Neuron (in vitro differentiated cells): ENCODE data around the gene TPST1.
"Not testable (repeated sequence)": the region's sequence is repeated elsewhere in the genome, so short reads cannot be mapped to it uniquely, and the experiment has no call there.

Experiments used
- H2AFZ ChIP-seq: one replicate; pipeline ENCODE4 v1.6.1; 2013; ENCODE audit warnings: low read depth, mild to moderate bottlenecking, inconsistent platforms, low read length, moderate library complexity
- H3K27me3 ChIP-seq: one replicate; pipeline ENCODE4 v1.6.1; 2013; ENCODE audit warnings: low read length; ENCODE audit not compliant: insufficient read depth
- H3K36me3 ChIP-seq: one replicate; pipeline ENCODE4 v1.6.1; 2013; ENCODE audit warnings: low read length; ENCODE audit not compliant: insufficient read depth
- H3K4me1 ChIP-seq: one replicate; pipeline ENCODE4 v1.6.1; 2013; ENCODE audit warnings: low read length; ENCODE audit not compliant: insufficient read depth
- H3K4me3 ChIP-seq: 2 replicates; pipeline ENCODE4 v1.5.1; 2013; ENCODE audit warnings: mild to moderate bottlenecking, low read length, moderate library complexity
- H3K9me3 ChIP-seq: one replicate; pipeline ENCODE4 v1.6.1; 2013; ENCODE audit warnings: low read length

The TPST1 gene

GRCh38 chr7:66313886-66314568, 108.9 kb downstream of the TPST1 start:
- H3K27me3 ChIP-seq: no peaks in the 10 kb centered on the region
- no peaks in the 10 kb centered on the region for H3K9me3 ChIP-seq
- no peaks in the 10 kb centered on the region for H3K4me1 ChIP-seq
- H3K4me3 ChIP-seq: no peak overlapping the region
- H3K36me3 ChIP-seq: no peaks in the 10 kb centered on the region
- no peak overlapping the region for H2AFZ ChIP-seq

- Histone ChIP-seq H2AFZ (no peak overlapping the region), H3K4me3 (no peak overlapping the region)
Observed at GRCh38 chr7:66315192-66315591, 110.1 kb downstream of the TPST1 start.

GRCh38 chr7:66319407-66319979, 114.4 kb downstream of the TPST1 start:
- no peak overlapping the region for H2AFZ ChIP-seq
- H3K9me3 ChIP-seq: peaks cover 3% of the 10 kb centered on the region
- no peaks in the 10 kb centered on the region for H3K27me3 ChIP-seq
- no peak overlapping the region for H3K4me3 ChIP-seq
- no peaks in the 10 kb centered on the region for H3K4me1 ChIP-seq
- H3K36me3 ChIP-seq: peaks cover 3% of the 10 kb centered on the region

More at GRCh38 chr7:66315192-66315591, 110.1 kb downstream of the TPST1 start:
- H3K27me3 ChIP-seq: no peaks in the 10 kb centered on the region
- H3K36me3 ChIP-seq: no peaks in the 10 kb centered on the region
- no peaks in the 10 kb centered on the region for H3K4me1 ChIP-seq
- H3K9me3 ChIP-seq: no peaks in the 10 kb centered on the region

GRCh38 chr7:66321283-66321682, 116.1 kb downstream of the TPST1 start:
- H2AFZ ChIP-seq: no peak overlapping the region
- peaks cover 3% of the 10 kb centered on the region for H3K9me3 ChIP-seq
- H3K36me3 ChIP-seq: peaks cover 3% of the 10 kb centered on the region
- H3K4me3 ChIP-seq: no peak overlapping the region
- no peaks in the 10 kb centered on the region for H3K27me3 ChIP-seq
- H3K4me1 ChIP-seq: no peaks in the 10 kb centered on the region

DNA sequence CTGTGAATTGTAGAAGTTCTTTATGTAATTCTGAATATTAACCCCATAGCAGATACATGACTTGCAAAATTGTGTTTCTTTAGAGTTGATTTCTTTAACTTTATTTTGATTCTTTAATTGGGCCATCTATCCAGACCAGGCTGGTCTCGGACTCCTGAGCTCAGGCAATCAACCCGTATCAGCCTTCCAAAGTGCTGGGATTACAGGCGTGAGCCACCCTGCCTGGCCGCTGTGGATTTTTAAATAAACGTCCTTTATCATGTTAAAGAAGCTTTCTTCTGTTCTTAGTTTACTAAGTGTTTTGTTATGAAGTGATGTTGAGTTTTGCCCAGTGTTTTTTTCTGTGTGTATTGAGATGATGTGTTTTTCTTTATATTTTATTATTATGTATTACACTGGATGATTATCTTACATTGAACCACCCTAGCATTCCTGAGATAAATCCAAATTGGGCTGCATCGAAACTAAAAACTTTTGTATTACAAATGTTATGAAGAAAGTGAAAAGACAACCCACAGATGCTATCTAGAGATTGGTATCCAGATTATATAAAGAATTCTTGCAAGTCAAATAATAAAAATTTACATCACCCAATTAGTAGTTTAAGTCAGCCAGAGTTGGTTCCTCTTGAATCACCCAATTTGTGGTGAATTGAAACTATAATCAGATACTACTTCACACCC, 118.1 kb downstream of the TPST1 start:
- peaks cover 3% of the 10 kb centered on the region for H3K9me3 ChIP-seq
- H3K27me3 ChIP-seq: no peaks in the 10 kb centered on the region
- H2AFZ ChIP-seq: no peak overlapping the region
- H3K4me1 ChIP-seq: no peaks in the 10 kb centered on the region
- H3K36me3 ChIP-seq: peaks cover 3% of the 10 kb centered on the region
- no peak overlapping the region for H3K4me3 ChIP-seq

DNA sequence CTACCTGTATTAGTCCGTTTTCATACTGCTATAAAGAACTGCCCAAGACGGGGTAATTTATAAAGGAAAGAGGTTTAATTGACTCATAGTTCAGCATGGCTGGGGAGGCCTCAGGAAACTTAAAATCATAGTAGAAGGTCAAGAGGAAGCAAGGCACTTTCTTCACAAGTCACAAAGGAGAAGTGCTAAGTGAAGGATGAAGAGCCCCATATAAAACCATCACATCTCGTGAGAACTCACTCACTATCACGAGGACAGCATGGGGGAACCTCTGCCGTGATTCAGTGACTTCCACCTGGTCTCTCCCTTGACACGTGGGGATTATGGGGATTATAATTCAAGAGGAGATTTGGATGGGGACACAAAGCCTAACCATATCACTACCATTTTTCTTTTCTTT, 119.9 kb downstream of the TPST1 start:
- not testable (repeated sequence) for H3K9me3 ChIP-seq, H3K36me3 ChIP-seq

DNA sequence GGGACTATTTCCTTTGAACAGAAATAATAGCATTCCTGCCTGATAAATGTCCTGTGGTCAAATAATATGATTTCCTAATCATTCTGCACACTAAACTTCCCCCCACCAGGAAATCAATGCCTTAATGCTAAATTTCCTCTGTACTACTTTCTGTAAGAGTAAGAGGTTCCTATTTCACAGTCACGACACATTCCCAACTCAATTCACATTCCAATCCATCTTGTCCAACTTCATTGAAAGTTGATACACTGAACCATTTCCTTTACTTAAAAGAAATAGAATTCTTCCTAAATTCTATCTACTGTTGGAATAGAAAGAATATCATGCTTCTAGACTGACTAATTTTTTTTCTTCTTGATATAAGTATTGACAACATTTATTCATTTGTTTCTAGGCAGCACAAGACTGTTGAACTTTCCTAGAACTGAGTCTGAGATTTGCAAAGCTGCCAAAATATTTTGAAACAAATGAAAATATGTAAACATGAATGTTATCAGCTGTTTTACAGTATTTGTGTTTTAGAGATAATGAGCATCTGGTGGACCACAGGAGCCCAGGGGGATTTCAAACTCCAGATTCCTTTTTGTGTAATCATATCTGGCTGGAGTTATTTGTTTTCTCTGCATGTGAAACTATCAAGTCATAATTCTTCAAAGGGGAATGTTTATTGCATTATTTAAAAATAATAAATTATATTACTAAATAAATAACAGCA, 121.5 kb downstream of the TPST1 start:
- no peaks in the 10 kb centered on the region for H3K27me3 ChIP-seq
- H3K4me3 ChIP-seq: no peak overlapping the region
- H3K36me3 ChIP-seq: peaks cover 3% of the 10 kb centered on the region
- H2AFZ ChIP-seq: no peak overlapping the region
- no peaks in the 10 kb centered on the region for H3K4me1 ChIP-seq
- peaks cover 3% of the 10 kb centered on the region for H3K9me3 ChIP-seq

More for the DNA sequence above, 119.9 kb downstream of the TPST1 start:
- H2AFZ ChIP-seq, H3K27me3 ChIP-seq, H3K4me1 ChIP-seq, H3K4me3 ChIP-seq: not testable (repeated sequence)

DNA sequence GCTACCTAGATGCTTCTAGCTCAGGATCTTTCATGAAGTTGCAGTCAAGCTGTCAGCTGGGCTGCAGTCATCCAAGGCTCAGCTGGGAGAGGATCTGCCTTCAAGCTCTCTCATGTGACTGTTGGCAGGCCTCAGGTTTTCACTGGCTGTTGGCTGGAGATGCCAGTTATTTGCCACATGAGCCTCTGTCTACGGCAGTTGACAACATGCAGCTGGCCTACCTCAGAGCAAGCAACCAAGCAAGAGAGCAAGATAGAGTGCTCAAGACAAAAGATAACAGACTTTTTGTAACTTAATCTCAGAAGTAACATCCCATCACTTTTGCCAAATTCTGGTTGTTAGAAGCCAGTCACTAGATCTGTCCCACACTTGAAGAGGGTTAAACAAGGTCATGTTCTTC, 125.8 kb downstream of the TPST1 start:
- peaks cover 2% of the 10 kb centered on the region for H3K36me3 ChIP-seq
- no peaks in the 10 kb centered on the region for H3K27me3 ChIP-seq
- no peak overlapping the region for H3K4me3 ChIP-seq
- H2AFZ ChIP-seq: no peak overlapping the region
- no peaks in the 10 kb centered on the region for H3K9me3 ChIP-seq
- no peaks in the 10 kb centered on the region for H3K4me1 ChIP-seq

- Histone ChIP-seq H3K9me3 (no peaks in the 10 kb centered on the region), H3K27me3 (no peaks in the 10 kb centered on the region), H3K36me3 (peaks cover 2% of the 10 kb centered on the region), H3K4me3 (no peak overlapping the region), H2AFZ (no peak overlapping the region), H3K4me1 (no peaks in the 10 kb centered on the region)
Observed at GRCh38 chr7:66331883-66332282, 126.7 kb downstream of the TPST1 start.

DNA sequence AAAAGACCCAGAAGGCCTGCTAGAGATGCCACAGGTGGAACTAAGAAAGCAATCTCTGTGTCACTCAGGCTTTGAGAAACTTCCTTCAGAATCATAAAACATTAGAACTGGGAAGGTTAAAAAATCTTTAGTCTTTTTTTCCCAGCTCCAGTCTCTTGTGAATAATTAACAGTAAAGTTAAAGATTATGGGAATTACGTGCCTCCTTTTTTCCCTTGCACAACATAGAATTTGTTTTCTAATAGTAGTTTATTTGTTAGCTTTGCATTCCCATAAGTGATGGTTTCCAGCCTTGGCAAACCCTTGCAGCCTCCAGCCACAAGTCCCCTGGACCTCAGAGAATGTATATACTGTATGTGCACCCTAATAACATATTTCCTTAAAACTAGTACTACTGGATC, 128.3 kb downstream of the TPST1 start:
- H2AFZ ChIP-seq: no peak overlapping the region
- H3K27me3 ChIP-seq: no peaks in the 10 kb centered on the region
- H3K4me1 ChIP-seq: no peaks in the 10 kb centered on the region
- no peak overlapping the region for H3K4me3 ChIP-seq
- H3K9me3 ChIP-seq: no peaks in the 10 kb centered on the region
- peaks cover 2% of the 10 kb centered on the region for H3K36me3 ChIP-seq

GRCh38 chr7:66335318-66335717, 130.2 kb downstream of the TPST1 start:
- H3K4me1 ChIP-seq: no peaks in the 10 kb centered on the region
- H3K27me3 ChIP-seq: no peaks in the 10 kb centered on the region
- H3K9me3 ChIP-seq: peaks cover 2% of the 10 kb centered on the region
- H3K36me3 ChIP-seq: peaks cover 2% of the 10 kb centered on the region
- H2AFZ ChIP-seq: no peak overlapping the region
- H3K4me3 ChIP-seq: no peak overlapping the region

- peaks cover 2% of the 10 kb centered on the region for H3K36me3 ChIP-seq
- H3K9me3 ChIP-seq: peaks cover 2% of the 10 kb centered on the region
- H3K4me3 ChIP-seq: no peak overlapping the region
- H2AFZ ChIP-seq: no peak overlapping the region
- no peaks in the 10 kb centered on the region for H3K4me1 ChIP-seq
- H3K27me3 ChIP-seq: no peaks in the 10 kb centered on the region
Observed at GRCh38 chr7:66336760-66337159, 131.6 kb downstream of the TPST1 start.

GRCh38 chr7:66339141-66339540, 134.0 kb downstream of the TPST1 start:
- Histone ChIP-seq H3K9me3 (peaks cover 2% of the 10 kb centered on the region), H2AFZ (no peak overlapping the region), H3K27me3 (no peaks in the 10 kb centered on the region), H3K4me1 (no peaks in the 10 kb centered on the region), H3K36me3 (no peaks in the 10 kb centered on the region), H3K4me3 (no peak overlapping the region)
